GM06990 (cell line): ENCODE measurements around the gene DTNB.

Experiments
- DNase-seq: peaks from one replicate; pipeline ENCODE4 v3.0.0-alpha.2; 2011; ENCODE audit not compliant: insufficient read length; ENCODE audit errors: extremely low read depth
- H3K27me3 ChIP-seq: replicated peaks from 2 replicates; pipeline ENCODE4 v1.6.0; 2011; ENCODE audit warnings: low read length; ENCODE audit not compliant: control insufficient read depth, insufficient read depth
- H3K36me3 ChIP-seq: 2 replicates; pipeline ENCODE4 v1.5.1; 2011; ENCODE audit warnings: low read length; ENCODE audit not compliant: control insufficient read depth, insufficient read depth
- H3K4me3 ChIP-seq: replicated peaks from 2 replicates; pipeline ENCODE4 v1.5.1; 2011; ENCODE audit warnings: low read depth, mild to moderate bottlenecking, control low read depth, low read length
- TF ChIP-seq, protein P1 (sequence below): IDR thresholded peaks from 2 replicates; pipeline ENCODE4 v1.5.1; 2011; ENCODE audit warnings: low read length, control low read depth, mild to moderate bottlenecking, inconsistent platforms; ENCODE audit not compliant: insufficient read depth, poor library complexity, severe bottlenecking

The DTNB gene

DNA sequence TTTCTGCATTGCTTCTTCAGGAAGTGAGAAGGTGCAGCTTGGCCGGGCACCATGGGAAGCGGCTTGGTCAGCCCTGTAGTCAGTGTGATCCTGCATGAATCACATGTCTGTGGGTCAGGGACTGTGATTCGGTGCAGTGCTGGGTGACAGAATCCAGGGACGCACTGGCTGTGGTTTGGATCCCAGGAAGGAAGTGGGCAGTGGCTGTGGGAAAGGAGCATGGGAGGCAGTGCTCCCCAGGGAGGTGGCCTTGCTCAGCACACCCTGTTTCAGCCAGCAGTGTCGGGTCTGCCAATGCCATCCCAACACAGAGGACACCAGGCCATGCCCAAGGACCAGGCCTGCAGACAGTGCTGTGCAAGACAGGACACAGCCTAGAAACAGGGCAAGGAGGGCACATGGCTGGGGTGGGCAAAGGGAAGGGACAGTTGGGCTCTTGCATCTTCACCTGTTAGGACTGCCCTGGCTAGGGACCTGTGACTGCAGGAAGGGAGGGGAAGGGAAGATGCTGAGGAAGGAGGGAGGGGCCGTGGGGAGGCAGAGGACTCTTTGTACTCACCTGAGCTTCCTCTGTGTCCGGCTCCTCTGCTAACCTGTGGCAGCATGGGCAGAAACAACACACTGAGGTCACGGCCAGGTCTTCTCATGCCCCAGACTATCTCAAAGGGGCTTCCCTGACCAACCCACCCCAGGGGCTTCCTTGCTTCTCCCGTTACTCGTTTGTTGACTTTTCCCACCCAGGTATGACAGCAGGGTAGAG is 294.5 kb downstream of the DTNB start:
- TF ChIP-seq, protein P1, sequence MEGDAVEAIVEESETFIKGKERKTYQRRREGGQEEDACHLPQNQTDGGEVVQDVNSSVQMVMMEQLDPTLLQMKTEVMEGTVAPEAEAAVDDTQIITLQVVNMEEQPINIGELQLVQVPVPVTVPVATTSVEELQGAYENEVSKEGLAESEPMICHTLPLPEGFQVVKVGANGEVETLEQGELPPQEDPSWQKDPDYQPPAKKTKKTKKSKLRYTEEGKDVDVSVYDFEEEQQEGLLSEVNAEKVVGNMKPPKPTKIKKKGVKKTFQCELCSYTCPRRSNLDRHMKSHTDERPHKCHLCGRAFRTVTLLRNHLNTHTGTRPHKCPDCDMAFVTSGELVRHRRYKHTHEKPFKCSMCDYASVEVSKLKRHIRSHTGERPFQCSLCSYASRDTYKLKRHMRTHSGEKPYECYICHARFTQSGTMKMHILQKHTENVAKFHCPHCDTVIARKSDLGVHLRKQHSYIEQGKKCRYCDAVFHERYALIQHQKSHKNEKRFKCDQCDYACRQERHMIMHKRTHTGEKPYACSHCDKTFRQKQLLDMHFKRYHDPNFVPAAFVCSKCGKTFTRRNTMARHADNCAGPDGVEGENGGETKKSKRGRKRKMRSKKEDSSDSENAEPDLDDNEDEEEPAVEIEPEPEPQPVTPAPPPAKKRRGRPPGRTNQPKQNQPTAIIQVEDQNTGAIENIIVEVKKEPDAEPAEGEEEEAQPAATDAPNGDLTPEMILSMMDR, result no peak
- no peaks in the 10 kb centered on the region for H3K27me3 ChIP-seq
- no peak overlapping the region for H3K4me3 ChIP-seq
- H3K36me3 ChIP-seq, result no peaks in the 10 kb centered on the region
- no peak for DNase-seq

DNA sequence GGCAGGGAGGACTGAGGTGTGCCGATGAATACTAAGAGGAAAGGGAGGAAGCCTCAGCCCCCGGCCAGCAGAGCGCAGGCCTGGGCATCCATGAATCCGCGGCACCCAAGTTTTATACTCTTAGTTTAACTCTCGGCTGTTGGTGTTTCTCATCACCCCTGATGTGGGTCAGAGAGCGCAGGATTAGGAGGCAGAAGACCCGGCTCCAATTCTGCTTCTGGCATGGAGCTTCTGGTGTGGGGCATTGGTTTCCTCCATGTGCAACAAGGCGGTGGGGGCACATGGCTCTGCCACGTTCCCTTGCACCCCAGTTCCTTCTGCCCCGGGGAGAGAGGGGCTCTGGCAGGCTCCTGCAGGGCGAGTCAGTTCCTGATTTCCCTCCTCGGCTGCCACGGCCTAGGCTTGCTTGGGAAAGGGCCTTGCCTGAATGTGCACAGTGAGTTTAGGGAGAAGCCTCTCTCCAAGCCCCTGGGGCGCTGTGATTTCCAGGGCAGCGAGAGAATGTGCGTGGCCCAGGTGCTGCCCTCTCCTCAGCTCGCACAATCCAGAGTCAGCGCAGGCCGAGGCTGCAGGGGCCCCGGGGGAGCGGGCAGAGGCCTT is 295.5 kb downstream of the DTNB start:
- Histone ChIP-seq H3K36me3 (no peaks in the 10 kb centered on the region), H3K4me3 (no peak overlapping the region), H3K27me3 (no peaks in the 10 kb centered on the region)
- TF ChIP-seq, protein P1, result no peak
- DNase-seq, result no peak

DNA sequence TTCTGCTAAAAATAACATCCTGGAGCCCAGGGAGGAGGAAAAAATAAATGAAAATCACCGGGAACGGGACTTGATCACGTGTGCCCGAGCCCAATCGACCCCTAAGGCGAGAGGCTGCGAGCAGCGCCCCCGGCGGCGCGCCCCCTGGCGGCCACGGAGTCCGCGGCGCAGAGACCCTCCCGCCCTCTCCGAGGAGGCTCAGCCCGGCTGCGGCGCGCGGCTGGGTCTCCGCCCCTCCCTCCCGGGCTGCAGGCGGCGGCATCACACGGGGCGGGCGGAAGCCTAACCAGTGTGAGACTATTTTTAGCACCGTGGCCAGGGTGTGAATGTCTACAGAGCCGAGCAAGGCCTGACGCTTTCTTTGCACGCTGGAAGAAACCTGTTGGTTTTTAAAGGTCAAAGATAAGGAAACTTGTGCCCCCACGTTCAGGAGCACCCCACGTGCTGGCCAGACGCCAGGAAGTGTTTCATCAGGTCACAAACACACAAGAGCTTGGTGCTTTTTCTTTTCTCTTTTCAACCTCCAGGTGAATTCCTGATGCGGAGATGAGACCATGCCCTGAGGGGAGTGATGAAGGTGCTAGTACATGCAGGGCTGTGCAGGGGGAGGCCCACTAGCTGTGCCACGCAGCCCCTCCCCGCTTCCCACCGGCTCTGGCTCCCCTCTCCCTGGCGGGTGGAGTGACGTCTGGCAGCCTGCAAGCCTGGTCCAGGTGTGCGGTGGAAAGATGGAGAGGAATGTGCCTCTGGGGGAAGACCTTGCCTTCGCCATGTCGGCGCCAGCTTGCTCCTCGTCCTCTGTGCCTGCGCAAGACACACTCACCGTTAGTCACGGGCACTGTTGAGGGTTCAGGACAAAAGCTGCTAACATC is 296.4 kb downstream of the DTNB start:
- no peaks in the 10 kb centered on the region for H3K27me3 ChIP-seq
- TF ChIP-seq, protein P1, result peak; percentile 57
- no peaks in the 10 kb centered on the region for H3K36me3 ChIP-seq
- peak; percentile 96 for DNase-seq
- no peak overlapping the region; the same call in 1 of the 2 replicates for H3K4me3 ChIP-seq

DNA sequence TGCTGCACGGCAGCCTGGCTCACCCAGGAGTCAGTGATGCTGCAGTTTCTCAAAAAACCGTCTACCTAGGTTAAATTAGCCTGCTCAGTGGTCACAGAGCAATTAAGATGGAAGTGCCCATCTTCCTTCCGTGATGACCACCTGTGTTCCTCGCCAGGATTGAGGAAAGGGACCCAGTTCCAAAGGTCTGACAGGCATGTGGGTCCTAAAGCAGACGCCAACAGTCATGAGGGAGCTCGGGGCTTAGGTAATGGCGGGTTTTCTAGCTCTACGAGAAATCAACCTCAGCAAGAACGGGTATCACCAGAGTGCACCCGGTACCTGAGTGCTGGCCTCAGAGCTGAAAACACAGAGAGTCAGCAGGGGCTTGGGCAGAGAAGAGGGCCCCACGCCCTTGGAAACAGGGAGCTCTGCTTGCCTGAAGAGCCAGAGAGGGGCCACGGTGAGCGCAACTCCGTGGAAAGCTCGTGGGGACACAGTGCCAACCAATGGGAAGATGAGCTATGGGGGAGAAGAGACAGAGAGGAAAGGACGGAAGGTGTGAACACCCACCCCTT is 297.3 kb downstream of the DTNB start:
- H3K36me3 ChIP-seq, result no peaks in the 10 kb centered on the region
- H3K4me3 ChIP-seq, result no peak overlapping the region
- TF ChIP-seq, protein P1, result no peak
- H3K27me3 ChIP-seq, result no peaks in the 10 kb centered on the region
- DNase-seq, result no peak

DNA sequence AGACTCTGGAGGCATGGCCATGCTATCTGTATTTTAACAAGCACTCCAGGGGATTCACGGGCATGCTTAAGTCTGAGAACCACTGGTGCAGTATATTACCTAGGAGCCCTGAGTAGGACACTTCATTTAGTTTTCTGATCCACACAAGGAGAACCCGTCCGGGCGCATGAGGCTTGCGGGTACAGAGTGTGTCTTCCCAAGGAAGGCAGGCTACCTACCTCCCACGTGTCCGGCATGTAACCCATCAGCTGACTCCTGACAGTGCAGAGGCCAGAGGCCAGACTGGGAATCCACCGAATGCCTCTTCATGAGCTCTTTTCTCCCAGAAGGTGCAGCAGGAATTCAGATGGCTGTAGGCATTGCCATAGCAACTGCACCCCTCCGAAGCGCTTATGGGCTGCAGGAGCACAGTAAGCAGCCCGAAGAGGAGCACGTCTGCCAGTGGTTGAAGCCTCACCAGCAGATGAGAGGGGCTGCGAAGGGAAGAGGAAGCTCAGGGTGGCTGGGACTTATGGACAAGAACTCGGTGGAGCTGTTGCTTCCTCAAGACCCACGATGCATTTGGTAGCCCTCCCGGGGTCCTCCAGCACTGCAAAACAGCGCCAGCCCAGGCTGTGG is 297.9 kb downstream of the DTNB start:
- TF ChIP-seq, protein P1, result no peak
- Histone ChIP-seq H3K4me3 (no peak overlapping the region), H3K36me3 (no peaks in the 10 kb centered on the region), H3K27me3 (no peaks in the 10 kb centered on the region)
- DNase-seq, result no peak
